ENCODE measurements around the gene E2F1.

DNA sequence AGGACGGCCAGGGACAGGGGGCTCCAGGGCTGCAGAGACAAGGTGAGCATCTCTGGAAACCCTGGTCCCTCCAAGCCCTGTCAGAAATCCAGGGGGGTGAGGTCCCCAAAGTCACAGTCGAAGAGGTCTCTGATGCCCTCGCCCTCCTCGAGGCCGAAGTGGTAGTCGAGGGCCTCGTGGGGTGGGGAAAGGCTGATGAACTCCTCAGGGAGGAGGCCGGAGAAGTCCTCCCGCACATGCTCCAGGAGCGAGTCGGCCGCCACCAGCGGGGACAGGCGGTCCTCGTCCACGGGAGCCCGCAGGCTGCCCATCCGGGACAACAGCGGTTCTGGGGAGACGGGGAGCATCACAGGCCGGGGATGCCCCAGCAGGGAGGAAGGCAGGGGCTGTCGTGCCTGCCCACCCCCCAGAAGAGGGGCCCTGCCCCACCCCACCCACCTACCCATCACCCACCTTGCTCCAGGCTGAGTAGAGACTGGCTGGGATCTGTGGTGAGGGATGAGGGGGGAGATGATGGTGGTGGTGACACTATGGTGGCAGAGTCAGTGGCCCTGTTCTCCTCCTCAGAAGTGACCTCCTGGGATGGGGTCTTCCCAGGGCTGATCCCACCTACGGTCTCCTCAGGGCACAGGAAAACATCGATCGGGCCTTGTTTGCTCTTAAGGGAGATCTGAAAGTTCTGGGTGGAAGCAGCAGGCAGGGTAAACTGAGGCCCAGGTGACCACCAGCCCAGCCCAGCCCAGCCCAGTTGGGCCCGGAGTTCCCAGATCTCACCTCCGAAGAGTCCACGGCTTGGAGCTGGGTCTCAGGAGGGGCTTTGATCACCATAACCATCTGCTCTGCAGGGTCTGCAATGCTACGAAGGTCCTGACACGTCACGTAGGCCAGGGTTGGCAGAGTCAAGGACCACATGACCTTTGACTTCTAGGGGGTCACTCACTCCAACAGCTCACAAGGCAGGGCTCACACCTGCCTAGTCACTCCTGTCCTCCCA, 9.2 kb downstream of the E2F1 start:
- no peak for TF ChIP-seq POLR2A (IDR thresholded peaks at IDR 0.05; ENCODE audit: extremely low read depth, insufficient read length)
- TF ChIP-seq, protein P1, sequence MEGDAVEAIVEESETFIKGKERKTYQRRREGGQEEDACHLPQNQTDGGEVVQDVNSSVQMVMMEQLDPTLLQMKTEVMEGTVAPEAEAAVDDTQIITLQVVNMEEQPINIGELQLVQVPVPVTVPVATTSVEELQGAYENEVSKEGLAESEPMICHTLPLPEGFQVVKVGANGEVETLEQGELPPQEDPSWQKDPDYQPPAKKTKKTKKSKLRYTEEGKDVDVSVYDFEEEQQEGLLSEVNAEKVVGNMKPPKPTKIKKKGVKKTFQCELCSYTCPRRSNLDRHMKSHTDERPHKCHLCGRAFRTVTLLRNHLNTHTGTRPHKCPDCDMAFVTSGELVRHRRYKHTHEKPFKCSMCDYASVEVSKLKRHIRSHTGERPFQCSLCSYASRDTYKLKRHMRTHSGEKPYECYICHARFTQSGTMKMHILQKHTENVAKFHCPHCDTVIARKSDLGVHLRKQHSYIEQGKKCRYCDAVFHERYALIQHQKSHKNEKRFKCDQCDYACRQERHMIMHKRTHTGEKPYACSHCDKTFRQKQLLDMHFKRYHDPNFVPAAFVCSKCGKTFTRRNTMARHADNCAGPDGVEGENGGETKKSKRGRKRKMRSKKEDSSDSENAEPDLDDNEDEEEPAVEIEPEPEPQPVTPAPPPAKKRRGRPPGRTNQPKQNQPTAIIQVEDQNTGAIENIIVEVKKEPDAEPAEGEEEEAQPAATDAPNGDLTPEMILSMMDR (IDR thresholded peaks at IDR 0.05; ENCODE audit: low read depth, low read length), result no peak
- TF ChIP-seq, protein P2, sequence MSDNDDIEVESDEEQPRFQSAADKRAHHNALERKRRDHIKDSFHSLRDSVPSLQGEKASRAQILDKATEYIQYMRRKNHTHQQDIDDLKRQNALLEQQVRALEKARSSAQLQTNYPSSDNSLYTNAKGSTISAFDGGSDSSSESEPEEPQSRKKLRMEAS (IDR thresholded peaks at IDR 0.05; ENCODE audit: low read depth, low read length), result no peak

All from NB4 (cell line).